Measurements from ENCODE around the gene NFATC2IP.
"Not testable (repeated sequence)": the region's sequence is repeated elsewhere in the genome, so short reads cannot be mapped to it uniquely, and the experiment has no call there.

NFATC2IP gene

GRCh38 chr16:28974437-28975157, 23.9 kb downstream of the NFATC2IP start, which contains the start of gene SPNS1:
Gene SPNS1 (plus strand): TSS chr16:28974778. CDS start chr16:28975152, 374 bp downstream.
- peak; percentile 84 for DNase-seq

- no peak for DNase-seq
These were observed 24.4 kb downstream of the NFATC2IP start for GRCh38 chr16:28975158-28975599.

GRCh38 chr16:28977703-28978662, 27.2 kb downstream of the NFATC2IP start:
- DNase-seq = no peak

- DNase-seq = not testable (repeated sequence)
These were observed 29.6 kb downstream of the NFATC2IP start for GRCh38 chr16:28980330-28980729.

GRCh38 chr16:28980929-28981328, 30.2 kb downstream of the NFATC2IP start:
- no peak for DNase-seq

GRCh38 chr16:28981517-28981916, 30.8 kb downstream of the NFATC2IP start:
- DNase-seq = no peak

GRCh38 chr16:28982418-28982817, 31.7 kb downstream of the NFATC2IP start:
- no peak for DNase-seq

GRCh38 chr16:28982949-28983348, 32.2 kb downstream of the NFATC2IP start:
- no peak for DNase-seq

- DNase-seq = no peak
These were observed 32.9 kb downstream of the NFATC2IP start for GRCh38 chr16:28983644-28984043.

GRCh38 chr16:28984091-28984490, 33.4 kb downstream of the NFATC2IP start:
- no peak for DNase-seq

GRCh38 chr16:28984619-28985135, 33.9 kb downstream of the NFATC2IP start, which contains the start of gene LAT:
Gene LAT (plus strand): TSS chr16:28985052. CDS start chr16:28985418, 366 bp downstream.
- DNase-seq = no peak

- no peak for DNase-seq
These were observed 34.7 kb downstream of the NFATC2IP start for GRCh38 chr16:28985211-28986041.

GRCh38 chr16:28986046-28986445, 35.3 kb downstream of the NFATC2IP start:
- no peak for DNase-seq

- DNase-seq = no peak
These were observed 35.8 kb downstream of the NFATC2IP start for GRCh38 chr16:28986492-28986891.

- no peak for DNase-seq
These were observed 36.6 kb downstream of the NFATC2IP start for GRCh38 chr16:28987170-28987853.

GRCh38 chr16:28989363-28989762, 38.6 kb downstream of the NFATC2IP start:
- no peak for DNase-seq

- DNase-seq = no peak
These were observed 39.8 kb downstream of the NFATC2IP start for GRCh38 chr16:28990375-28991040.

- no peak for DNase-seq
These were observed 41.0 kb downstream of the NFATC2IP start for GRCh38 chr16:28991687-28992086.

- no peak for DNase-seq
These were observed 41.8 kb downstream of the NFATC2IP start for GRCh38 chr16:28992496-28992895.

- no peak for DNase-seq
These were observed 48.1 kb downstream of the NFATC2IP start for GRCh38 chr16:28998837-28999236.

- no peak for DNase-seq
These were observed 48.8 kb downstream of the NFATC2IP start for GRCh38 chr16:28999577-28999976.
